Measurements from ENCODE around the gene ORAI2. TPM values are rescaled to one million over a fixed set of nuclear protein-coding genes. Genes with fewer than 3 reads are reported as not detected.
"Not testable (repeated sequence)": the region's sequence is repeated elsewhere in the genome, so short reads cannot be mapped to it uniquely, and the experiment has no call there.

ORAI2 gene
- total RNA-seq, 4 donors from 2014 or later, result 3.1 to 99.9 (median 11.0) TPM

DNA sequence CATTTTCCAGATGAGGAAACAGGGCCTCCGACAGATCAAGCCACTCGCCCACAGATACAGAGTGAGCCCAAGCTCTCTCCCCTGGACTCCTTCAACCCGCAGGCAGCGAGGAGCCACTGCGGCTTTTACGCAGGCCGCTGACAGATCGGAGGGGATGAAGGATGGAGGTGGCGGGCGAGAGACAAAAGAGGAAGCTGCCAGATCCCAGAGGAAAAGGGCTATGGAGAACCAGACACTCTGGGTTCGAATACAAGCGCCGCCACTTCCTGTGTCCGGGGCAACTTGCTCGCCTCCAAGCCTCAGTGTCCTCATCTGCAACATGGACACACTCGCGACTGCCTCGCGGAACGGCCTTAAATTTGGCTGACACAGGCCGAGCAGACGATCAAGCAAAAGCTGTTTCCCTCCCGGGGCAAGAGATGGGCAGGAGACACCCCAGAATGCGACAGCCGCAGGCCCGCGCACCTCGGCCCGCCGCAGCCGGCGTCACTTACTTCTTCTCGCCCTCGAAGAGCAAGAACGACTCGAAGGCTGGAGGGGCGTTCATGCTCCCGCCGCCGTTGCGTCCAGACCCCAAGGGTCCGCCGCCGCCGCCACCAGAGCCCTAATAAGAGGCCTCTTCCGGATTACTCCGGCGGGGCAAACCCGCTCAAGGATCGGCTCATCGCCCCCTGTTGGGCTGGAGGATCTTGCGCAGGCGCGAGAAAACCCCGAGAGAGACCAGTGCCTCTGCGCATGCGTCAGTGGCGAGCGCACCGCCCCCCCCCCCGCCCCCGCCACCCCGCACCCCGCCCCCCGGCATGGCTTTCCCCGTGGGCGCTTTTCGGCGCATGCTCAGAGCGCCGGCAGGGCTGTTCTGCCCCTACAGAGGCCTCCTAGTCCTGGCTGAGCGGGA, 45.2 kb downstream of the ORAI2 start, which contains the start of gene POLR2J:
Gene POLR2J (minus strand): TSS at position 609 of the 895 bp plus-strand sequence. CDS start 62 bp downstream, at position 547.
- H3K4me1 ChIP-seq; H3K27me3 ChIP-seq; H3K36me3 ChIP-seq; intact Hi-C loops (cut with DNase I; ENCODE audit: low total_unique reads); H3K9me3 ChIP-seq; in situ Hi-C loops (cut with MboI; ENCODE audit: low pct_ligation_motif_present in 1 of 4, low pct_unique_long_range_greater_than_20kb in 1 of 4, low sequenced_read_pairs in 3 of 4): not testable (repeated sequence)
- Histone ChIP-seq H3K4me3 (peak within 1 kb of the TSS in 3 of 4 donors; percentile 29 to 76 (median 49)), H3K27ac (peak within 1 kb of the TSS; percentile 63 to 77 (median 70))
- peak; percentile 94 for DNase-seq
- WGBS, 2 donors (ENCODE audit: low coverage in 1 of 2), result 2% methylated on average over 21 of the region's 72 CpGs; no CpG with 5 or more reads in 1 of the 2 donors
- TF ChIP-seq POLR2A (IDR thresholded peaks at IDR 0.05), result peak; percentile 54
- TF ChIP-seq, protein P1, sequence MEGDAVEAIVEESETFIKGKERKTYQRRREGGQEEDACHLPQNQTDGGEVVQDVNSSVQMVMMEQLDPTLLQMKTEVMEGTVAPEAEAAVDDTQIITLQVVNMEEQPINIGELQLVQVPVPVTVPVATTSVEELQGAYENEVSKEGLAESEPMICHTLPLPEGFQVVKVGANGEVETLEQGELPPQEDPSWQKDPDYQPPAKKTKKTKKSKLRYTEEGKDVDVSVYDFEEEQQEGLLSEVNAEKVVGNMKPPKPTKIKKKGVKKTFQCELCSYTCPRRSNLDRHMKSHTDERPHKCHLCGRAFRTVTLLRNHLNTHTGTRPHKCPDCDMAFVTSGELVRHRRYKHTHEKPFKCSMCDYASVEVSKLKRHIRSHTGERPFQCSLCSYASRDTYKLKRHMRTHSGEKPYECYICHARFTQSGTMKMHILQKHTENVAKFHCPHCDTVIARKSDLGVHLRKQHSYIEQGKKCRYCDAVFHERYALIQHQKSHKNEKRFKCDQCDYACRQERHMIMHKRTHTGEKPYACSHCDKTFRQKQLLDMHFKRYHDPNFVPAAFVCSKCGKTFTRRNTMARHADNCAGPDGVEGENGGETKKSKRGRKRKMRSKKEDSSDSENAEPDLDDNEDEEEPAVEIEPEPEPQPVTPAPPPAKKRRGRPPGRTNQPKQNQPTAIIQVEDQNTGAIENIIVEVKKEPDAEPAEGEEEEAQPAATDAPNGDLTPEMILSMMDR (IDR thresholded peaks at IDR 0.05), result peak in 4 of 5 experiments; percentile 29 to 60 (median 48)
- peak; percentile 16 to 62 (median 49) for TF ChIP-seq POLR2AphosphoS5 (IDR thresholded peaks at IDR 0.05)

DNA sequence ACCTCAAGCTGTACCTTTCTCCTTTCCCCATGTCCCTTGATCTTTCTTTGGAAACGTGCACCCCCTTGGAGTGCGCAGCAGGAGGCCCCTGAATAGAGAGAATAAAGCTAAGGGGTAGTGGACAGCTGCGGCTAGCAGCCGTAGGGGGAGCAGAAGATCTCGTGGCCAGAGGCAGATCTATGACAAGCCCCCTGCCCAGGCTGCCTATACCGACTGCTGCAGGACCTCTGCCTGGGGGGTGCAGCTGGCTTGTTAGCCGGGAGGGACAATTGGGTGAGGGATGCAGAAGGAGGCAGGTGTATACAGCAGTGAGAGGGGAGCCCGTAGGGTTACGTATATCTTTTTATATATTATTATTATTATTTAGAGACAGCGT, 45.8 kb downstream of the ORAI2 start:
- H3K4me1 ChIP-seq; DNase-seq; H3K27me3 ChIP-seq; in situ Hi-C loops (cut with MboI; ENCODE audit: low pct_ligation_motif_present in 1 of 4, low pct_unique_long_range_greater_than_20kb in 1 of 4, low sequenced_read_pairs in 3 of 4); H3K9me3 ChIP-seq; H3K36me3 ChIP-seq; H3K4me3 ChIP-seq; intact Hi-C loops (cut with DNase I; ENCODE audit: low total_unique reads): not testable (repeated sequence)
- peak overlapping the region in 2 of 4 donors; percentile 63 to 65 for H3K27ac ChIP-seq
- 12% methylated on average over 6 of the region's 10 CpGs; no CpG with 5 or more reads in 1 of the 2 donors for WGBS, 2 donors (ENCODE audit: low coverage in 1 of 2)

DNA sequence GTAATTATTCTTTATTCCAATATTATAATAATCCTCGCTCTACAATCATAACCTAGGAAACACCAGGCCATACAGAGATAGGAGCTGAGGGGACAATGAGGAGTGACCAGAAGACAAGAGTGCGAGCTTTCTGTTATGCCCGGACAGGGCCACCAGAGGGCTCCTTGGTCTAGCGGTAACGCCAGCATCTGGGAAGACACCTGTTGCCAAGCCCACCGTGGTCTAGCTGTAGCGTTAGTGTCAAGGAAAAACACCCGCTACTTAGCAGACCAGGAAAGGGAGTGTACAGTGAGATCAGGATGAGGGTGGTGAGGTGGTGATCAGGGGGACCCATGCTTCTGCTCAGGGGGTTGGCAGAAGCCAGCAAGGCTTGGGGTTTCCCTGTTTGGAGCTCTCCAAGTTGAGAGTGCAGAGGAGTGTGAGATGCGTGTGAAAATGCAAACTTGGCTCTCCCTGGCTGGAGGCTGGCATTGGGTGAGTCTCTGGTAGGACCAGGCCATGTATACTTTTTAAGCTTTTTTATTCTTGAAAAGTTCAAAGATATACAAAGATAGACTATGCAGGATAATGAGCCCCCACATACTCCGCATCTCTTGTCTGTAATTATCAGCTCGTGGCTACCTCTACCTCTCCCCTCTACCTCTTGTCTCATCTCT, 46.7 kb downstream of the ORAI2 start:
- H3K9me3 ChIP-seq; H3K4me3 ChIP-seq; intact Hi-C loops (cut with DNase I; ENCODE audit: low total_unique reads); H3K27ac ChIP-seq; H3K36me3 ChIP-seq; H3K4me1 ChIP-seq; in situ Hi-C loops (cut with MboI; ENCODE audit: low pct_ligation_motif_present in 1 of 4, low pct_unique_long_range_greater_than_20kb in 1 of 4, low sequenced_read_pairs in 3 of 4); H3K27me3 ChIP-seq: not testable (repeated sequence)
- 4% methylated on average over 8 of the region's 11 CpGs; no CpG with 5 or more reads in 1 of the 2 donors for WGBS, 2 donors (ENCODE audit: low coverage in 1 of 2)
- DNase-seq, result peak; percentile 70
- TF ChIP-seq, protein P1 (IDR thresholded peaks at IDR 0.05), result peak in 4 of 5 experiments; percentile 32 to 65 (median 48)

DNA sequence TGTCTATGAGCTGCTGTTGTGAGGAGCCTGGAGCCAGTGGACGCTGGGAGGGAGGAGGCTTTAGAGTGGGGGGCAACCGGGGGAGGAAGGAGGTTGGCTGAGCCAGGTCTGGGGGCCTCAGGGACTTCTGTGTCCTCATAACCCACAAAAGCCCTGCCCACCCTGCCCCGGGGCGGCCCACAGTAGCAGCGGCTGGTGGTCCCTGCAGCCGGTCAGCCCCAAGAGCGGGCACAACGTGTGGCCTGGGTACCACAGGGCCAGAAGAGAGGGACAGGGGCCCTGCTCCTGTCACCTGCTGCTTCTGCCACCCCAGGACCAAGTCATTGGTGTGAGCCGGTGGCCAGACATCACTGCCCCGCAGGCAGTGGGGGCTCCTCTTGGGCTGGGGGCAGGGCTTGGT, 48.6 kb downstream of the ORAI2 start:
- H3K4me1 ChIP-seq; intact Hi-C loops (cut with DNase I; ENCODE audit: low total_unique reads); H3K27me3 ChIP-seq; H3K36me3 ChIP-seq; H3K9me3 ChIP-seq; DNase-seq; in situ Hi-C loops (cut with MboI; ENCODE audit: low pct_ligation_motif_present in 1 of 4, low pct_unique_long_range_greater_than_20kb in 1 of 4, low sequenced_read_pairs in 3 of 4); H3K4me3 ChIP-seq; H3K27ac ChIP-seq: not testable (repeated sequence)
- no CpG with 5 or more reads among the region's 10 CpGs for WGBS, 2 donors (ENCODE audit: low coverage in 1 of 2)

DNA sequence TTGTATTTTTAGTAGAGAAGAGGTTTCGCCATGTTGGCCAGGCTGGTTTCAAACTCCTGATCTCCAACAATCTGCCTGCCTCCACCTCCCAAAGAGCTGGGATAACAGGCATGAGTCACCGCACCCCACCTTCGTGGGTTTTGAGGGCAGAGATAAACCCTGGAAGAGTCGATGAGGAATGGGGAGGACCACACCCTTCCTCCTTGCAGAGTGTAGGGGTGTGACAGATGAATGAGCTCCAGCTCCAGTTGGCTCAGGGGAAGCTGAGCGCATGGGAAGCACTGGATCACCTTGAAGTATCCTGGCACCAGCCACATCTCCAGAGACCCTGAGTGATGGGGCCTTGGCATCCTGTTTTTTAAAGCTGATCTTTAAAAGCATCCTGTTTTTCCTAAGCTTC, 50.9 kb downstream of the ORAI2 start:
- intact Hi-C loops (cut with DNase I; ENCODE audit: low total_unique reads); H3K27ac ChIP-seq; H3K27me3 ChIP-seq; in situ Hi-C loops (cut with MboI; ENCODE audit: low pct_ligation_motif_present in 1 of 4, low pct_unique_long_range_greater_than_20kb in 1 of 4, low sequenced_read_pairs in 3 of 4); DNase-seq; H3K4me1 ChIP-seq; H3K4me3 ChIP-seq; H3K36me3 ChIP-seq; H3K9me3 ChIP-seq: not testable (repeated sequence)
- no CpG with 5 or more reads among the region's 5 CpGs for WGBS, 2 donors (ENCODE audit: low coverage in 1 of 2)

DNA sequence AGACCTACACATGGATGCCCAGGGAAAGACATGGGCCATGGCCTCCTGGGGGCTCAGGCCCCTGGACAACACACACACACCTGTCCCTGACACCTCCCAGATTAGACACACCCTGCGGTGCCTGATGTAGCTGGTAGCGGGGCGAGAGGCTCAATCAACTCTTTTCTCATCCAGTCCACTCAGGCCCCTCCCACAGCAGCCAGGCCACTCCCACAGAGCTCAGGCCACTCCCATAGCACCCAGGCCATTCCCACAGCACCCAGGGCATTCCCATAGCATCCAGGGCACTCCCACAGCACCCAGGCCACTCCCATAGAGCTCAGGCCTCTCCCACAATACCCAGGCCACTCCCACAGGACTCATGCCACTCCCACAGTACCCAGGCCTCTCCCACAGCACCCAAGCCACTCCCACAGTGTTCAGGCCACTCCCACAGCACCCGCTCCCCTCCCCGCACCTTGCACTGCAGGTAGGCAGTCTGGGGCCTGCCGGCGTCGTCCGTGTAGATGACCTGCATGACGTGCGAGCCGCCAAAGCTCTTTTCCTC, 57.2 kb downstream of the ORAI2 start:
- H3K27ac ChIP-seq; H3K4me3 ChIP-seq; H3K36me3 ChIP-seq; H3K27me3 ChIP-seq; H3K4me1 ChIP-seq; in situ Hi-C loops (cut with MboI; ENCODE audit: low pct_ligation_motif_present in 1 of 4, low pct_unique_long_range_greater_than_20kb in 1 of 4, low sequenced_read_pairs in 3 of 4); intact Hi-C loops (cut with DNase I; ENCODE audit: low total_unique reads); H3K9me3 ChIP-seq: not testable (repeated sequence)
- WGBS, 2 donors (ENCODE audit: low coverage in 1 of 2), result 66% methylated on average over 3 of the region's 12 CpGs; no CpG with 5 or more reads in 1 of the 2 donors
- peak; percentile 88 for DNase-seq

DNA sequence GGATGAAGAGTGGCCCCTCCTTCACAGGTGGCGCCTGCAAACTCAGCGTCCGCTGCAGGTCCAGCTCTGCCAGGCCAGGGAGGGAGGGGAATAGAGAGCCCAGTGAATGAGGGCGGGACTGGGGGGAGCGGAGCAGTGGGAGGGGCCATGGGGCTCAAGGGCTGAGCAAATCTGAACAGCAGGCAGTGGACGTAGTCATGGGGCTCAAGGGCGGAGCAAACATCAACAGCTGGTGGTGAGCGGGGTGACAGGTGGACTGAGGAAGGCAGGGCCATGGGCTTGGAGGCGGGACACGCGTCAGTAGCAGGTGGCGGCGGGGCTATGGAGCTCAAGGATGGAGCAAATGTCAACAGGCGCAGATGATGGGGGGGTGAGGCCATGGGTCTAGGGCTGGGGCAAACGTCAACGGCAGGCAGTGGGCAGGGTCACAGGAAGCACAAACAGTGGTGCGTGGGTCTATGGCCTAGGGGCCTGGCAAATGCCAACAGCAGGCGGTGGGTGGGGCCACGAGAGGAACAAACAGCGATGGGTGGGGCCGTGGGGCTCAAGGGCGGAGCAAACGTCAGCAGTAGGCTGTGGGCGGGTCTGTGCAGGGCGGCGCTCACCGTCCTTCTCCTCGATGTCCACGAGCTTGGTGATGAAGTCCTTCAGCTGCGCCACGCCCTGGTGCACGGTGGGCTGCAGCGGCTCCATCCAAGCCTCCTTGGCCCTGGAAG, 60.0 kb downstream of the ORAI2 start:
- H3K4me1 ChIP-seq; intact Hi-C loops (cut with DNase I; ENCODE audit: low total_unique reads); H3K9me3 ChIP-seq; H3K27me3 ChIP-seq; H3K36me3 ChIP-seq; H3K4me3 ChIP-seq; in situ Hi-C loops (cut with MboI; ENCODE audit: low pct_ligation_motif_present in 1 of 4, low pct_unique_long_range_greater_than_20kb in 1 of 4, low sequenced_read_pairs in 3 of 4); H3K27ac ChIP-seq: not testable (repeated sequence)
- 47% methylated on average over 4 of the region's 33 CpGs; no CpG with 5 or more reads in 1 of the 2 donors for WGBS, 2 donors (ENCODE audit: low coverage in 1 of 2)
- DNase-seq, result peak; percentile 43

DNA sequence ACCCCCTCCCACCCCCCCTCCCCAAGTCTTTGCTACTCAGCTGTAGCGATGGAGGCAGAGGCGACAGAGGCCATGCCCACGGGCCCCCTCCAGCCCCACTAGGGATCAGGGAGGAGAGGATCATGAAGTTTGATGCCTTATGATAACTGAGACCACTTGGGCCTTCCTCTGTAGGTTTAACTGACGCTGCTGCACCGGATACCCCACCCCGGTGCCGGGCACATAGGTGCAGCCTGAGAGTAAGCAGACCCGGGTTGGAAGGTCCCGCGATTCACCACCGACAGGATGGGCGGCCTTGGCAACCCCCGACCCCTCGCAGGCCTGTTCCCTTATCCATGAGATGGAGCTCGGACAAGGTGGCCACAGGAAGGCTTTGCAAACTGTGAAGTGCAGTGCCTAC, 60.7 kb downstream of the ORAI2 start:
- H3K36me3 ChIP-seq; DNase-seq; in situ Hi-C loops (cut with MboI; ENCODE audit: low pct_ligation_motif_present in 1 of 4, low pct_unique_long_range_greater_than_20kb in 1 of 4, low sequenced_read_pairs in 3 of 4); H3K4me1 ChIP-seq; H3K27me3 ChIP-seq; intact Hi-C loops (cut with DNase I; ENCODE audit: low total_unique reads); H3K9me3 ChIP-seq; H3K4me3 ChIP-seq: not testable (repeated sequence)
- no CpG with 5 or more reads among the region's 15 CpGs for WGBS, 2 donors (ENCODE audit: low coverage in 1 of 2)
- H3K27ac ChIP-seq, result peak overlapping the region in 1 of 4 donors; percentile 52
